Panc1 (cell line): Measurements from ENCODE around the gene CLCN1.

ENCODE experiments used
- POLR2AphosphoS5 ChIP-seq: IDR thresholded peaks from 2 replicates; pipeline ENCODE4 v1.6.1; 2012; ENCODE audit warnings: mild to moderate bottlenecking, low read depth, low read length, moderate library complexity
- SIN3A ChIP-seq: IDR thresholded peaks from 2 replicates; pipeline ENCODE4 v1.6.1; 2012; ENCODE audit warnings: low read depth, mild to moderate bottlenecking, low read length, moderate library complexity, borderline replicate concordance; ENCODE audit not compliant: insufficient read depth
- TF ChIP-seq, protein P1 (sequence below): fragments of 450-650 bp; IDR thresholded peaks from 2 replicates; pipeline ENCODE4 v1.5.1; 2017; ENCODE audit warnings: mild to moderate bottlenecking
- TF ChIP-seq, protein P2 (sequence below), 2 experiments: IDR thresholded peaks; 2 replicates each; pipeline ENCODE4 v1.6.1; 2011 to 2012; ENCODE audit warnings: low read depth in 2 of 2, control low read depth in 1 of 2, low read length in 1 of 2, mild to moderate bottlenecking in 1 of 2, moderate library complexity in 1 of 2; ENCODE audit not compliant: insufficient read depth in 1 of 2

DNA sequence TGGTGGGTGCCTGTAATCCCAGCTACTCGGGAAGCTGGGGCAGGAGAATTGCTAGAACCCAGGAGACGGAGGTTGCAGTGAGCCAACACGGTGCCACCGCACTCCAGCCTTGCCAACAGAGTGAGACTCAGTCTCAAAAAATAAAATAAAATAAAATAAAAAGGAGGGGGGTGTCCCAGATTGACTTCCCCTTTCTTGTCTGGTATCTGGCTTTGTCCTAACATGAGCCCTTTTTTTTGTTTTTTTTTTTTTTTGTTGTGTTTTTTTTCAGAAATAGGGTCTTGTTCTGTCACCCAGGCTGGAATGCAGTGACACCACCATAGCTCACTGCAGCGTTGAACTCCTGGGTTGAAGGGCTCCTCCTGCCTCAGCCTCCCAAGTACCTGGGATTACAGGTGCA is 23.0 kb upstream of the CLCN1 start:
- TF ChIP-seq, protein P1, sequence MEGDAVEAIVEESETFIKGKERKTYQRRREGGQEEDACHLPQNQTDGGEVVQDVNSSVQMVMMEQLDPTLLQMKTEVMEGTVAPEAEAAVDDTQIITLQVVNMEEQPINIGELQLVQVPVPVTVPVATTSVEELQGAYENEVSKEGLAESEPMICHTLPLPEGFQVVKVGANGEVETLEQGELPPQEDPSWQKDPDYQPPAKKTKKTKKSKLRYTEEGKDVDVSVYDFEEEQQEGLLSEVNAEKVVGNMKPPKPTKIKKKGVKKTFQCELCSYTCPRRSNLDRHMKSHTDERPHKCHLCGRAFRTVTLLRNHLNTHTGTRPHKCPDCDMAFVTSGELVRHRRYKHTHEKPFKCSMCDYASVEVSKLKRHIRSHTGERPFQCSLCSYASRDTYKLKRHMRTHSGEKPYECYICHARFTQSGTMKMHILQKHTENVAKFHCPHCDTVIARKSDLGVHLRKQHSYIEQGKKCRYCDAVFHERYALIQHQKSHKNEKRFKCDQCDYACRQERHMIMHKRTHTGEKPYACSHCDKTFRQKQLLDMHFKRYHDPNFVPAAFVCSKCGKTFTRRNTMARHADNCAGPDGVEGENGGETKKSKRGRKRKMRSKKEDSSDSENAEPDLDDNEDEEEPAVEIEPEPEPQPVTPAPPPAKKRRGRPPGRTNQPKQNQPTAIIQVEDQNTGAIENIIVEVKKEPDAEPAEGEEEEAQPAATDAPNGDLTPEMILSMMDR = no peak
- TF ChIP-seq, protein P2, sequence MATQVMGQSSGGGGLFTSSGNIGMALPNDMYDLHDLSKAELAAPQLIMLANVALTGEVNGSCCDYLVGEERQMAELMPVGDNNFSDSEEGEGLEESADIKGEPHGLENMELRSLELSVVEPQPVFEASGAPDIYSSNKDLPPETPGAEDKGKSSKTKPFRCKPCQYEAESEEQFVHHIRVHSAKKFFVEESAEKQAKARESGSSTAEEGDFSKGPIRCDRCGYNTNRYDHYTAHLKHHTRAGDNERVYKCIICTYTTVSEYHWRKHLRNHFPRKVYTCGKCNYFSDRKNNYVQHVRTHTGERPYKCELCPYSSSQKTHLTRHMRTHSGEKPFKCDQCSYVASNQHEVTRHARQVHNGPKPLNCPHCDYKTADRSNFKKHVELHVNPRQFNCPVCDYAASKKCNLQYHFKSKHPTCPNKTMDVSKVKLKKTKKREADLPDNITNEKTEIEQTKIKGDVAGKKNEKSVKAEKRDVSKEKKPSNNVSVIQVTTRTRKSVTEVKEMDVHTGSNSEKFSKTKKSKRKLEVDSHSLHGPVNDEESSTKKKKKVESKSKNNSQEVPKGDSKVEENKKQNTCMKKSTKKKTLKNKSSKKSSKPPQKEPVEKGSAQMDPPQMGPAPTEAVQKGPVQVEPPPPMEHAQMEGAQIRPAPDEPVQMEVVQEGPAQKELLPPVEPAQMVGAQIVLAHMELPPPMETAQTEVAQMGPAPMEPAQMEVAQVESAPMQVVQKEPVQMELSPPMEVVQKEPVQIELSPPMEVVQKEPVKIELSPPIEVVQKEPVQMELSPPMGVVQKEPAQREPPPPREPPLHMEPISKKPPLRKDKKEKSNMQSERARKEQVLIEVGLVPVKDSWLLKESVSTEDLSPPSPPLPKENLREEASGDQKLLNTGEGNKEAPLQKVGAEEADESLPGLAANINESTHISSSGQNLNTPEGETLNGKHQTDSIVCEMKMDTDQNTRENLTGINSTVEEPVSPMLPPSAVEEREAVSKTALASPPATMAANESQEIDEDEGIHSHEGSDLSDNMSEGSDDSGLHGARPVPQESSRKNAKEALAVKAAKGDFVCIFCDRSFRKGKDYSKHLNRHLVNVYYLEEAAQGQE (IDR thresholded peaks at IDR 0.05; ENCODE audit: insufficient read depth in 1 of 2, low read depth in 2 of 2, low read length in 1 of 2) = no peak
- TF ChIP-seq POLR2AphosphoS5 (no peak), SIN3A (no peak)
